Fibroblast of pulmonary artery (primary cell): ENCODE results near the gene CNTN4.

Source experiments
- DNase-seq: peaks from one replicate; pipeline ENCODE4 v3.0.0-alpha.2; 2010; ENCODE audit warnings: low read depth
- H3K4me3 ChIP-seq: replicated peaks from 2 replicates; pipeline ENCODE4 v1.5.1; 2011; ENCODE audit warnings: low read depth, mild to moderate bottlenecking, control low read depth, low read length, moderate library complexity
- CTCF ChIP-seq: IDR thresholded peaks from 2 replicates; pipeline ENCODE4 v1.5.1; 2011; ENCODE audit warnings: mild to moderate bottlenecking, control low read depth, low read length, inconsistent platforms; ENCODE audit errors: missing control alignments

CNTN4 gene

GRCh38 chr3:3066910-3067309 is 968.2 kb downstream of the CNTN4 start:
- no peak overlapping the region for H3K4me3 ChIP-seq
- TF ChIP-seq CTCF: no peak
- no peak for DNase-seq

- no peak overlapping the region for H3K4me3 ChIP-seq
- DNase-seq: no peak
- no peak for TF ChIP-seq CTCF
Observed at GRCh38 chr3:3068358-3068881, 969.8 kb downstream of the CNTN4 start.

GRCh38 chr3:3069723-3070122 is 971.1 kb downstream of the CNTN4 start:
- DNase-seq: no peak
- no peak for TF ChIP-seq CTCF
- H3K4me3 ChIP-seq: no peak overlapping the region

- no peak overlapping the region for H3K4me3 ChIP-seq
- TF ChIP-seq CTCF: no peak
- no peak for DNase-seq
Observed at GRCh38 chr3:3071136-3071535, 972.5 kb downstream of the CNTN4 start.

GRCh38 chr3:3074551-3075257 is 976.0 kb downstream of the CNTN4 start:
- no peak overlapping the region for H3K4me3 ChIP-seq
- no peak for TF ChIP-seq CTCF
- no peak for DNase-seq

- no peak for TF ChIP-seq CTCF
Observed at GRCh38 chr3:3080309-3080708, 981.6 kb downstream of the CNTN4 start.

More at GRCh38 chr3:3080309-3080708, 981.6 kb downstream of the CNTN4 start:
- DNase-seq: no peak
- H3K4me3 ChIP-seq: no peak overlapping the region
